HT1080 (cell line): ENCODE results near the gene IGHMBP2. TPM values are rescaled to one million over a fixed set of nuclear protein-coding genes. Genes with fewer than 3 reads are reported as not detected.

Experiments
- DNase-seq: peaks from one replicate; pipeline ENCODE4 v3.0.0-alpha.2; 2015; ENCODE audit warnings: low read depth
- total RNA-seq: library from RNA; depleted of rRNA; stranded (reverse); fragments of >200 nt; shearing (Covaris generic); gene quantifications from 2 replicates; pipeline ENCODE4 v1.2.3, GENCODE V29; 2014; rRNA removed

Gene IGHMBP2
- total RNA-seq, 1 experiment from 2014 or later: 6.6 TPM

- no peak for DNase-seq
Measured at GRCh38 chr11:68978931-68979594, 75.4 kb downstream of the IGHMBP2 start.

- DNase-seq: no peak
Measured at GRCh38 chr11:68979931-68980775, 76.5 kb downstream of the IGHMBP2 start.

GRCh38 chr11:68980776-68981065 lies 77.0 kb downstream of the IGHMBP2 start, which contains the start of gene MRGPRD:
TSS of gene MRGPRD (minus strand) at chr11:68980986. CDS start at chr11:68980986, 0 bp downstream.
- no peak for DNase-seq

GRCh38 chr11:68982134-68982533 lies 78.4 kb downstream of the IGHMBP2 start:
- DNase-seq: no peak

- DNase-seq: no peak
Measured at GRCh38 chr11:68983801-68984200, 80.1 kb downstream of the IGHMBP2 start.

GRCh38 chr11:68987211-68987610 lies 83.5 kb downstream of the IGHMBP2 start:
- DNase-seq: no peak

- no peak for DNase-seq
Measured at GRCh38 chr11:68988491-68988890, 84.8 kb downstream of the IGHMBP2 start.

Other genes with a start within 250 kb of the IGHMBP2 start
- not detected in 2 replicates for gene GAL, start 219.3 kb upstream of the IGHMBP2 start, total RNA-seq
- 3.6 TPM in 1 of 2 replicates, not detected in the other for gene TESMIN, start 152.4 kb upstream of the IGHMBP2 start, total RNA-seq
- gene CPT1A, start 62.0 kb upstream of the IGHMBP2 start, total RNA-seq: 0.37 and 0.39 TPM in 2 replicates
- gene MRPL21, start 59 bp upstream of the IGHMBP2 start, total RNA-seq: 163 and 206 TPM in 2 replicates
- gene MRGPRD, start 77.1 kb downstream of the IGHMBP2 start, total RNA-seq: not detected in 2 replicates
- gene MRGPRF, start 109.4 kb downstream of the IGHMBP2 start, total RNA-seq: 0.03 TPM in 1 of 2 replicates, not detected in the other
- 3.2 and 7.2 TPM in 2 replicates for gene TPCN2, start 145.0 kb downstream of the IGHMBP2 start, total RNA-seq